Neural cell (in vitro differentiated cells): ENCODE data around the gene LPP. TPM values are rescaled to one million over a fixed set of nuclear protein-coding genes. Genes with fewer than 3 reads are reported as not detected.

Experiments
- H2AFZ ChIP-seq: fragments of 200-600, 300-800 bp; sonication (generic), shearing (Covaris generic); 2 replicates; pipeline ENCODE4 v1.6.0; 2014; ENCODE audit warnings: low read depth, mild to moderate bottlenecking, antibody characterized with exemption, low read length, moderate library complexity
- H3F3A ChIP-seq: fragments of 200-600 bp; shearing (Covaris generic); 2 replicates; pipeline ENCODE4 v1.6.1; 2016; ENCODE audit warnings: mild to moderate bottlenecking, moderate library complexity, mixed read lengths, antibody characterized with exemption, low read length; ENCODE audit not compliant: insufficient read depth, poor library complexity, severe bottlenecking
- H3K27ac ChIP-seq: fragments of 200-600, 300-800 bp; sonication (generic), shearing (Covaris generic); 2 replicates; pipeline ENCODE4 v1.5.1; 2014; ENCODE audit warnings: mild to moderate bottlenecking, low read length, moderate library complexity
- H3K27me3 ChIP-seq: fragments of 300-800, 200-600 bp; sonication (generic), shearing (Covaris generic); 2 replicates; pipeline ENCODE4 v1.6.0; 2014; ENCODE audit warnings: mild to moderate bottlenecking, low read depth, low read length, moderate library complexity; ENCODE audit not compliant: insufficient read depth
- H3K36me3 ChIP-seq: fragments of 300-800, 200-600 bp; sonication (generic), shearing (Covaris generic); 2 replicates; pipeline ENCODE4 v1.5.1; 2014; ENCODE audit warnings: mild to moderate bottlenecking, antibody characterized with exemption, low read length, moderate library complexity; ENCODE audit not compliant: insufficient read depth
- H3K4me2 ChIP-seq: fragments of 300-800, 200-600 bp; sonication (generic), shearing (Covaris generic); 2 replicates; pipeline ENCODE4 v1.6.0; 2014; ENCODE audit warnings: mild to moderate bottlenecking, low read length
- H3K4me3 ChIP-seq: fragments of 300-800, 200-600 bp; sonication (generic), shearing (Covaris generic); 2 replicates; pipeline ENCODE4 v1.5.1; 2014; ENCODE audit warnings: mild to moderate bottlenecking, low read length, moderate library complexity
- H3K79me2 ChIP-seq: fragments of 200-600 bp; shearing (Covaris generic); replicated peaks from 2 replicates; pipeline ENCODE4 v1.6.0; 2014; ENCODE audit warnings: mild to moderate bottlenecking, low read length, moderate library complexity; ENCODE audit not compliant: insufficient read depth
- H3K9ac ChIP-seq: fragments of 300-800, 200-600 bp; sonication (generic), shearing (Covaris generic); 2 replicates; pipeline ENCODE4 v1.6.1; 2016; ENCODE audit warnings: mild to moderate bottlenecking, low read length, mixed read lengths
- H3K9me2 ChIP-seq: fragments of 200-600 bp; shearing (Covaris generic); 2 replicates; pipeline ENCODE4 v1.6.1; 2016; ENCODE audit warnings: mild to moderate bottlenecking, low read length, mixed read lengths; ENCODE audit not compliant: insufficient read depth
- H3K9me3 ChIP-seq: fragments of 200-600, 300-800 bp; sonication (generic), shearing (Covaris generic); 2 replicates; pipeline ENCODE4 v1.6.1; 2016; ENCODE audit warnings: mild to moderate bottlenecking, mixed run types, low read length, moderate library complexity, mixed read lengths
- H4K20me1 ChIP-seq: fragments of 200-600 bp; shearing (Covaris generic); 2 replicates; pipeline ENCODE4 v1.6.1; 2016; ENCODE audit warnings: mild to moderate bottlenecking, mixed run types; ENCODE audit not compliant: insufficient read depth
- EP300 ChIP-seq: fragments of 450-650 bp; conservative IDR thresholded peaks from 2 replicates; pipeline ENCODE4 v1.6.1; 2014; ENCODE audit warnings: antibody characterized with exemption, mild to moderate bottlenecking, moderate library complexity; ENCODE audit not compliant: poor library complexity, severe bottlenecking
- EZH2 ChIP-seq: fragments of 200-600, 300-800 bp; shearing (Covaris generic), sonication (generic); IDR thresholded peaks from 2 replicates; pipeline ENCODE4 v1.6.1; 2014; ENCODE audit warnings: antibody characterized with exemption, low read length, borderline replicate concordance, mild to moderate bottlenecking; ENCODE audit not compliant: insufficient read depth, poor library complexity, severe bottlenecking
- MXI1 ChIP-seq: fragments of 450-650 bp; conservative IDR thresholded peaks from 2 replicates; pipeline ENCODE4 v1.6.1; 2014; ENCODE audit warnings: antibody characterized with exemption, mild to moderate bottlenecking; ENCODE audit not compliant: poor library complexity, severe bottlenecking
- POLR2AphosphoS5 ChIP-seq: IDR thresholded peaks from 2 replicates; pipeline ENCODE4 v1.6.1; 2012
- RAD21 ChIP-seq: fragments of 450-650 bp; conservative IDR thresholded peaks from 2 replicates; pipeline ENCODE4 v1.6.1; 2014; ENCODE audit warnings: antibody characterized with exemption, mild to moderate bottlenecking, moderate library complexity
- SMC3 ChIP-seq: fragments of 450-650 bp; conservative IDR thresholded peaks from 2 replicates; pipeline ENCODE4 v1.6.1; 2014; ENCODE audit warnings: antibody characterized with exemption, mild to moderate bottlenecking, moderate library complexity; ENCODE audit not compliant: poor library complexity
- TAF1 ChIP-seq: IDR thresholded peaks from 2 replicates; pipeline ENCODE4 v1.6.1; 2012; ENCODE audit warnings: low read depth
- polyA plus RNA-seq: library from polyadenylated mRNA; depleted of rRNA; stranded (reverse); fragments of >200 nt; gene quantifications from 2 replicates; pipeline ENCODE4 v1.2.3, GENCODE V29; 2014
- TF ChIP-seq, protein P1 (sequence below): fragments of 450-650 bp; IDR thresholded peaks from 2 replicates; pipeline ENCODE4 v1.5.1; 2014; ENCODE audit warnings: antibody characterized with exemption, mild to moderate bottlenecking, moderate library complexity; ENCODE audit not compliant: poor library complexity, severe bottlenecking
- TF ChIP-seq, protein P2 (sequence below): IDR thresholded peaks from 2 replicates; pipeline ENCODE4 v1.6.1; 2012; ENCODE audit warnings: borderline replicate concordance

LPP gene
- polyA plus RNA-seq, 1 donor from 2014 or later, result 3.0 TPM

DNA sequence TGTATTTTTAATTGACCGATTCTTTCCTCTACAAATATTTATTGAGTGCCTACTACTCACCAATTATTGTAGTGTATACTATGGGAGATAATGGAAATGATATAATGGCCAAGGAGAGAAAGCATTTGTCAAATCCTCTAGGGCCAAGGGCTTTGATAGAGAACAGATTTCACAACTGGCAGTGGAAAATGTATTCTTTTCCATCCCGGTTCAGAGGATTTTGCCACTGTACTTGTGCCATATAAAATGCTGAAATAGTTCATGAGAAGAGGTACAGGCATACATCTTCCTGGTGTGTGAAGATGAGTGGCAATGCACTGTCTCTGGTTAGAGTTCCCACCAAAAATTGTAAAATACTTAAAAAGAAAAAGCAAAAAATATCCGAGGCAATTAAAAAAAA, 566.3 kb downstream of the LPP start:
- H2AFZ ChIP-seq, result no peak overlapping the region
- no peak overlapping the region for H3K4me3 ChIP-seq
- no peaks in the 10 kb centered on the region for H3K79me2 ChIP-seq
- no peak overlapping the region for H3K4me2 ChIP-seq
- no peaks in the 10 kb centered on the region for H4K20me1 ChIP-seq
- H3K9me3 ChIP-seq, result no peaks in the 10 kb centered on the region
- no peak overlapping the region for H3K9ac ChIP-seq
- TF ChIP-seq TAF1 (no peak), RAD21 (no peak), EP300 (no peak), EZH2 (no peak), MXI1 (no peak), SMC3 (no peak), POLR2AphosphoS5 (no peak)
- TF ChIP-seq, protein P1, sequence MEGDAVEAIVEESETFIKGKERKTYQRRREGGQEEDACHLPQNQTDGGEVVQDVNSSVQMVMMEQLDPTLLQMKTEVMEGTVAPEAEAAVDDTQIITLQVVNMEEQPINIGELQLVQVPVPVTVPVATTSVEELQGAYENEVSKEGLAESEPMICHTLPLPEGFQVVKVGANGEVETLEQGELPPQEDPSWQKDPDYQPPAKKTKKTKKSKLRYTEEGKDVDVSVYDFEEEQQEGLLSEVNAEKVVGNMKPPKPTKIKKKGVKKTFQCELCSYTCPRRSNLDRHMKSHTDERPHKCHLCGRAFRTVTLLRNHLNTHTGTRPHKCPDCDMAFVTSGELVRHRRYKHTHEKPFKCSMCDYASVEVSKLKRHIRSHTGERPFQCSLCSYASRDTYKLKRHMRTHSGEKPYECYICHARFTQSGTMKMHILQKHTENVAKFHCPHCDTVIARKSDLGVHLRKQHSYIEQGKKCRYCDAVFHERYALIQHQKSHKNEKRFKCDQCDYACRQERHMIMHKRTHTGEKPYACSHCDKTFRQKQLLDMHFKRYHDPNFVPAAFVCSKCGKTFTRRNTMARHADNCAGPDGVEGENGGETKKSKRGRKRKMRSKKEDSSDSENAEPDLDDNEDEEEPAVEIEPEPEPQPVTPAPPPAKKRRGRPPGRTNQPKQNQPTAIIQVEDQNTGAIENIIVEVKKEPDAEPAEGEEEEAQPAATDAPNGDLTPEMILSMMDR, result no peak
- TF ChIP-seq, protein P2, sequence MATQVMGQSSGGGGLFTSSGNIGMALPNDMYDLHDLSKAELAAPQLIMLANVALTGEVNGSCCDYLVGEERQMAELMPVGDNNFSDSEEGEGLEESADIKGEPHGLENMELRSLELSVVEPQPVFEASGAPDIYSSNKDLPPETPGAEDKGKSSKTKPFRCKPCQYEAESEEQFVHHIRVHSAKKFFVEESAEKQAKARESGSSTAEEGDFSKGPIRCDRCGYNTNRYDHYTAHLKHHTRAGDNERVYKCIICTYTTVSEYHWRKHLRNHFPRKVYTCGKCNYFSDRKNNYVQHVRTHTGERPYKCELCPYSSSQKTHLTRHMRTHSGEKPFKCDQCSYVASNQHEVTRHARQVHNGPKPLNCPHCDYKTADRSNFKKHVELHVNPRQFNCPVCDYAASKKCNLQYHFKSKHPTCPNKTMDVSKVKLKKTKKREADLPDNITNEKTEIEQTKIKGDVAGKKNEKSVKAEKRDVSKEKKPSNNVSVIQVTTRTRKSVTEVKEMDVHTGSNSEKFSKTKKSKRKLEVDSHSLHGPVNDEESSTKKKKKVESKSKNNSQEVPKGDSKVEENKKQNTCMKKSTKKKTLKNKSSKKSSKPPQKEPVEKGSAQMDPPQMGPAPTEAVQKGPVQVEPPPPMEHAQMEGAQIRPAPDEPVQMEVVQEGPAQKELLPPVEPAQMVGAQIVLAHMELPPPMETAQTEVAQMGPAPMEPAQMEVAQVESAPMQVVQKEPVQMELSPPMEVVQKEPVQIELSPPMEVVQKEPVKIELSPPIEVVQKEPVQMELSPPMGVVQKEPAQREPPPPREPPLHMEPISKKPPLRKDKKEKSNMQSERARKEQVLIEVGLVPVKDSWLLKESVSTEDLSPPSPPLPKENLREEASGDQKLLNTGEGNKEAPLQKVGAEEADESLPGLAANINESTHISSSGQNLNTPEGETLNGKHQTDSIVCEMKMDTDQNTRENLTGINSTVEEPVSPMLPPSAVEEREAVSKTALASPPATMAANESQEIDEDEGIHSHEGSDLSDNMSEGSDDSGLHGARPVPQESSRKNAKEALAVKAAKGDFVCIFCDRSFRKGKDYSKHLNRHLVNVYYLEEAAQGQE, result no peak
- H3K9me2 ChIP-seq, result no peaks in the 10 kb centered on the region
- H3K27me3 ChIP-seq, result no peaks in the 10 kb centered on the region
- no peaks in the 10 kb centered on the region for H3F3A ChIP-seq
- no peak overlapping the region for H3K27ac ChIP-seq
- no peaks in the 10 kb centered on the region for H3K36me3 ChIP-seq

DNA sequence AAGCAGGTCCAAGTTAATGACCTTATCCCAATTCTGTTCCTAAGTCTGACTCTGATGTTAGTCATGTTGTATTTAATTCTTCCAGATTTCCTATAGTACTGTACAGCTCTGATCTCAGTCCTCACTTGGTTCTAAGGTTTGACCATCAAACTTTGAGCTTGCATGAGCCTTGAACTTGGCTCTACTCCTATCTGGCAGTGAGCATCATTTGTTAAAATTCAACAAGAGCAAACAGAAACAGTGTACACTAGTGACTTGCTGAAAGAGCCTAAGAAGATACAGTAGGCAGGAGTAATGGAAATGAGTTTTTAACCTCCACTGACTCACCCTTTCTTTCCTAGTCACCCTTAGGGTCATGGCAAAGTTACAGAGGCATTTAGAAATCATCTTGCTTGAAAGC, 566.7 kb downstream of the LPP start:
- no peaks in the 10 kb centered on the region for H3K9me3 ChIP-seq
- H3K4me2 ChIP-seq, result no peak overlapping the region
- H3K79me2 ChIP-seq, result no peaks in the 10 kb centered on the region
- H4K20me1 ChIP-seq, result no peaks in the 10 kb centered on the region
- no peak overlapping the region for H3K27ac ChIP-seq
- H3K4me3 ChIP-seq, result no peak overlapping the region
- no peak for TF ChIP-seq EP300
- TF ChIP-seq, protein P2, result no peak
- no peak for TF ChIP-seq RAD21
- TF ChIP-seq POLR2AphosphoS5, result no peak
- no peak for TF ChIP-seq TAF1
- TF ChIP-seq MXI1, result no peak
- TF ChIP-seq, protein P1, result no peak
- no peak for TF ChIP-seq EZH2
- TF ChIP-seq SMC3, result no peak
- H3K27me3 ChIP-seq, result no peaks in the 10 kb centered on the region
- no peaks in the 10 kb centered on the region for H3F3A ChIP-seq
- H3K9me2 ChIP-seq, result no peaks in the 10 kb centered on the region
- H2AFZ ChIP-seq, result no peak overlapping the region
- no peak overlapping the region for H3K9ac ChIP-seq
- H3K36me3 ChIP-seq, result no peaks in the 10 kb centered on the region
